Tibial artery (tissue), 4 donors: ENCODE results near the gene FGFR4.
A peak's percentile ranks its signal among the peaks of the same experiment; 100 is the strongest.

Experiments used
- DNase-seq, 2 donors: peaks; one replicate each; pipeline ENCODE4 v3.0.0-alpha.2; 2019
- H3K27ac ChIP-seq, 2 donors: fragments of 200-600 bp; sonication (generic) in 1 of 2; 1 replicate in 1 of 2; 2 replicates in 1 of 2; pipeline ENCODE4 v1.5.1; 2018 to 2019; ENCODE audit warnings: mild to moderate bottlenecking in 1 of 2
- H3K27me3 ChIP-seq, 2 donors: fragments of 200-600 bp; sonication (generic) in 1 of 2; one replicate each; pipeline versions ENCODE4 v1.5.1 to v1.6.0; 2016 to 2019
- H3K36me3 ChIP-seq, 3 donors: fragments of 200-600 bp; sonication (generic) in 2 of 3; one replicate each; pipeline ENCODE4 v1.5.1; 2016 to 2019; ENCODE audit warnings: mild to moderate bottlenecking in 2 of 3
- H3K4me1 ChIP-seq, 4 donors: fragments of 200-600 bp; sonication (generic) in 2 of 4; 1 replicate in 3 of 4; 2 replicates in 1 of 4; pipeline ENCODE4 v1.5.1; 2016 to 2019
- H3K4me3 ChIP-seq, 2 donors: fragments of 200-600 bp; sonication (generic) in 1 of 2; 1 replicate in 1 of 2; 2 replicates in 1 of 2; pipeline ENCODE4 v1.5.1; 2018 to 2019; ENCODE audit warnings: mild to moderate bottlenecking in 2 of 2
- H3K9me3 ChIP-seq, 3 donors: fragments of 200-600 bp; sonication (generic) in 1 of 3; one replicate each; pipeline ENCODE4 v1.5.1; 2016 to 2019
- CTCF ChIP-seq, 2 experiments: fragments of 200-600 bp in 1 of 2; fragments of 450-650 bp in 1 of 2; IDR thresholded peaks; one replicate each; pipeline ENCODE4 v1.5.1; 2017 to 2019; ENCODE audit warnings: antibody characterized with exemption in 2 of 2, mild to moderate bottlenecking in 1 of 2, moderate library complexity in 1 of 2
- intact Hi-C: fragments of 100-400 bp; cut with DNase I; formaldehyde crosslinking; loops from one replicate; pipeline ENCODE4 v1.15.0; 2023; ENCODE audit warnings: low total_unique reads

Gene FGFR4

GRCh38 chr5:177116631-177117373 is 30.1 kb downstream of the FGFR4 start:
- intact Hi-C loops, result loop anchor here (10.0 kb wide), 1 partner anchor 188 kb away; the partner anchor contains the start of genes PRELID1 and RAB24
- Histone ChIP-seq H3K27me3 (no peaks in the 10 kb centered on the region), H3K36me3 (no peaks in the 10 kb centered on the region), H3K9me3 (no peaks in the 10 kb centered on the region), H3K27ac (peak overlapping the region; percentile 53 to 60), H3K4me1 (peaks cover 0 to 10% (median 3%) of the 10 kb centered on the region in 4 donors), H3K4me3 (peak overlapping the region; percentile 37 to 53)
- TF ChIP-seq CTCF (IDR thresholded peaks at IDR 0.05), result peak in 1 of 2 experiments; percentile 23
- DNase-seq, result peak; percentile 83 to 92

GRCh38 chr5:177117441-177118045 is 30.8 kb downstream of the FGFR4 start:
- Histone ChIP-seq H3K36me3 (no peaks in the 10 kb centered on the region), H3K9me3 (no peaks in the 10 kb centered on the region), H3K27ac (peak overlapping the region in 1 of 2 donors; percentile 60), H3K4me1 (peaks cover 0 to 10% (median 2%) of the 10 kb centered on the region in 4 donors), H3K27me3 (no peaks in the 10 kb centered on the region), H3K4me3 (peak overlapping the region in 1 of 2 donors; percentile 53)
- intact Hi-C loops, result loop anchor here (10.0 kb wide), 1 partner anchor 187 kb away; the partner anchor contains the start of genes PRELID1 and RAB24
- no peak for TF ChIP-seq CTCF (IDR thresholded peaks at IDR 0.05)
- no peak for DNase-seq

- no peak overlapping the region for H3K27ac ChIP-seq
- no peak for TF ChIP-seq CTCF (IDR thresholded peaks at IDR 0.05)
- no peaks in the 10 kb centered on the region for H3K36me3 ChIP-seq
- no peak overlapping the region for H3K4me3 ChIP-seq
- no peaks in the 10 kb centered on the region for H3K27me3 ChIP-seq
- intact Hi-C loops, result no loop called here
- no peak for DNase-seq
- H3K9me3 ChIP-seq, result no peaks in the 10 kb centered on the region
- H3K4me1 ChIP-seq, result no peaks in the 10 kb centered on the region
Observed at GRCh38 chr5:177122566-177122965, 35.9 kb downstream of the FGFR4 start.

- no peak for DNase-seq
- intact Hi-C loops, result no loop called here
Observed at GRCh38 chr5:177123789-177124485, 37.2 kb downstream of the FGFR4 start.

More at GRCh38 chr5:177123789-177124485, 37.2 kb downstream of the FGFR4 start:
- Histone ChIP-seq H3K4me1 (no peaks in the 10 kb centered on the region), H3K4me3 (no peak overlapping the region), H3K27ac (no peak overlapping the region), H3K27me3 (no peaks in the 10 kb centered on the region), H3K9me3 (no peaks in the 10 kb centered on the region), H3K36me3 (no peaks in the 10 kb centered on the region)
- no peak for TF ChIP-seq CTCF (IDR thresholded peaks at IDR 0.05)
